Keratinocyte (primary cell): Measurements from ENCODE around the gene OSBPL10. TPM values are rescaled to one million over a fixed set of nuclear protein-coding genes. Genes with fewer than 3 reads are reported as not detected.

ENCODE experiments used
- DNase-seq: peaks from one replicate; pipeline ENCODE4 v3.0.0-alpha.2; 2011; ENCODE audit warnings: low read depth, missing footprints, low spot score
- FAIRE-seq: peaks from 2 replicates; lab custom pipeline; 2011; peaks lifted over from hg19 to GRCh38; lab: Jason Lieb, UNC
- H2AFZ ChIP-seq: 2 replicates; pipeline ENCODE4 v1.6.0; 2012; ENCODE audit warnings: low read length, control low read depth, inconsistent platforms; ENCODE audit not compliant: control insufficient read depth
- H3K27ac ChIP-seq: 2 replicates; pipeline ENCODE4 v1.5.1; 2011; ENCODE audit warnings: low read length; ENCODE audit not compliant: control insufficient read depth, insufficient read depth
- H3K27me3 ChIP-seq: 3 replicates; pipeline ENCODE4 v1.6.0; 2011; ENCODE audit warnings: low read length; ENCODE audit not compliant: control insufficient read depth, insufficient read depth; ENCODE audit errors: extremely low read depth
- H3K36me3 ChIP-seq, 2 experiments: 2 replicates in 1 of 2; 3 replicates in 1 of 2; pipeline ENCODE4 v1.5.1; 2011; ENCODE audit warnings: low read length in 2 of 2, mild to moderate bottlenecking in 1 of 2; ENCODE audit not compliant: control insufficient read depth in 2 of 2, insufficient read depth in 2 of 2; ENCODE audit errors: extremely low read depth in 1 of 2
- H3K4me1 ChIP-seq: 3 replicates; pipeline ENCODE4 v1.5.1; 2011; ENCODE audit warnings: low read length; ENCODE audit not compliant: control insufficient read depth, insufficient read depth; ENCODE audit errors: extremely low read depth
- H3K4me2 ChIP-seq: 3 replicates; pipeline ENCODE4 v1.6.0; 2011; ENCODE audit warnings: low read depth, low read length; ENCODE audit not compliant: control insufficient read depth, insufficient read depth; ENCODE audit errors: extremely low read depth
- H3K4me3 ChIP-seq, 3 experiments: fragments of 200-600 bp in 1 of 3; sonication (generic) in 1 of 3; 2 replicates in 2 of 3; 3 replicates in 1 of 3; pipeline ENCODE4 v1.5.1; 2011 to 2016; ENCODE audit warnings: low read length in 3 of 3, mild to moderate bottlenecking in 3 of 3, control low read depth in 2 of 3, inconsistent platforms in 1 of 3, low read depth in 1 of 3, mixed read lengths in 1 of 3, mixed run types in 1 of 3, moderate library complexity in 1 of 3; ENCODE audit not compliant: control insufficient read depth in 2 of 3, insufficient read depth in 2 of 3; ENCODE audit errors: extremely low read depth in 1 of 3
- H3K79me2 ChIP-seq: 2 replicates; pipeline ENCODE4 v1.6.0; 2012; ENCODE audit warnings: low read length; ENCODE audit not compliant: control insufficient read depth, insufficient read depth
- H3K9ac ChIP-seq: 3 replicates; pipeline ENCODE4 v1.6.0; 2011; ENCODE audit warnings: low read length; ENCODE audit not compliant: control insufficient read depth, insufficient read depth; ENCODE audit errors: extremely low read depth
- H3K9me1 ChIP-seq: 3 replicates; pipeline ENCODE4 v1.6.0; 2011; ENCODE audit warnings: low read length; ENCODE audit not compliant: control insufficient read depth, insufficient read depth; ENCODE audit errors: extremely low read depth
- H3K9me3 ChIP-seq: 2 replicates; pipeline ENCODE4 v1.5.1; 2012; ENCODE audit warnings: low read depth, low read length; ENCODE audit not compliant: control insufficient read depth
- H4K20me1 ChIP-seq: 3 replicates; pipeline ENCODE4 v1.6.0; 2011; ENCODE audit warnings: low read length; ENCODE audit not compliant: control insufficient read depth, insufficient read depth; ENCODE audit errors: extremely low read depth
- EZH2 ChIP-seq: IDR thresholded peaks from one replicate; pipeline ENCODE4 v1.6.1; 2012; ENCODE audit warnings: inconsistent platforms, mild to moderate bottlenecking, low read length, moderate library complexity
- dilution Hi-C: fragments of 300-500 bp; cut with MboI; formaldehyde crosslinking; loops from one replicate; pipeline ENCODE4 v1.7.0; 2020; ENCODE audit warnings: low sequenced_read_pairs; ENCODE audit not compliant: extremely low pct_ligation_motif_present
- polyA plus RNA-seq, 5 experiments: library from polyadenylated mRNA; depleted of rRNA in 3 of 5; stranded (reverse) in 3 of 5; stranded (forward) in 1 of 5; unstranded in 1 of 5; fragments of >200 nt; gene quantifications; 1 replicate in 1 of 5; 2 replicates in 3 of 5; 3 replicates in 1 of 5; pipeline versions ENCODE4 v1.2.1 to v1.2.3, GENCODE V29; 2011 to 2012; ENCODE audit warnings: missing spikeins in 2 of 5, low read depth in 1 of 5, low replicate concordance in 1 of 5
- TF ChIP-seq, protein P1 (sequence below), 3 experiments: IDR thresholded peaks in 1 of 3; conservative IDR thresholded peaks in 1 of 3; optimal IDR thresholded peaks in 1 of 3; 2 replicates in 2 of 3; 3 replicates in 1 of 3; pipeline versions ENCODE3 to v1.5.1; 2011; ENCODE audit warnings: low read length in 3 of 3, mild to moderate bottlenecking in 3 of 3, moderate library complexity in 2 of 3, control low read depth in 1 of 3, inconsistent platforms in 1 of 3; ENCODE audit not compliant: insufficient read depth in 2 of 3; ENCODE audit errors: extremely low read depth in 1 of 3

The OSBPL10 gene
- polyA plus RNA-seq, 1 donor (not counting 4 experiments of a cell fraction or from before 2014, with no cell fraction given): 50.1 TPM

DNA sequence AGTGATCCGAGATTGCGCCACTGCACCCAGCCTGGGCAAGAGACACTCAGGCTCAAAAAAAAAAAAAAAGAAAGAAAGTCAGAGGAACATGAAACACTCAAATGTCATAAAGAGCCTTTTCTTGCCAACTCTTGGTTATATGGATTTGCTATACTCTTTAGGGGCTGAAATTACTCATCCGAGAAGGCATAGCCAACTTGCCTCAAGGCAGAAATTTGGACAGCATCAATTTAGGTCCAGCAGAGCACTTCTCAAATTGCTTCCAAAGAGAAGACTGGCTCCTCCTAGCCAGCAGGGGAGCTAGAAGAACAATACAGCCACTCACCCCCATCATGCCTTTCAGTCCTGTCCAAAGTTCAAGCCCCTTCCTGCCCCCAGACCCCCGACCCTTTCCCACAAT is 43.8 kb downstream of the OSBPL10 start:
- FAIRE-seq (peak; percentile 60), DNase-seq (no peak)
- Histone ChIP-seq H3K27me3 (no peaks in the 10 kb centered on the region), H3K9ac (no peak overlapping the region), H3K9me3 (no peaks in the 10 kb centered on the region), H2AFZ (no peak overlapping the region), H3K4me2 (no peak overlapping the region), H3K27ac (no peak overlapping the region), H3K79me2 (peaks cover 90% of the 10 kb centered on the region), H3K4me3 (no peak overlapping the region), H3K36me3 (no peaks in the 10 kb centered on the region), H3K9me1 (no peaks in the 10 kb centered on the region), H4K20me1 (peaks cover 9% of the 10 kb centered on the region), H3K4me1 (peaks cover 45% of the 10 kb centered on the region)
- TF ChIP-seq EZH2: no peak
- TF ChIP-seq, protein P1, sequence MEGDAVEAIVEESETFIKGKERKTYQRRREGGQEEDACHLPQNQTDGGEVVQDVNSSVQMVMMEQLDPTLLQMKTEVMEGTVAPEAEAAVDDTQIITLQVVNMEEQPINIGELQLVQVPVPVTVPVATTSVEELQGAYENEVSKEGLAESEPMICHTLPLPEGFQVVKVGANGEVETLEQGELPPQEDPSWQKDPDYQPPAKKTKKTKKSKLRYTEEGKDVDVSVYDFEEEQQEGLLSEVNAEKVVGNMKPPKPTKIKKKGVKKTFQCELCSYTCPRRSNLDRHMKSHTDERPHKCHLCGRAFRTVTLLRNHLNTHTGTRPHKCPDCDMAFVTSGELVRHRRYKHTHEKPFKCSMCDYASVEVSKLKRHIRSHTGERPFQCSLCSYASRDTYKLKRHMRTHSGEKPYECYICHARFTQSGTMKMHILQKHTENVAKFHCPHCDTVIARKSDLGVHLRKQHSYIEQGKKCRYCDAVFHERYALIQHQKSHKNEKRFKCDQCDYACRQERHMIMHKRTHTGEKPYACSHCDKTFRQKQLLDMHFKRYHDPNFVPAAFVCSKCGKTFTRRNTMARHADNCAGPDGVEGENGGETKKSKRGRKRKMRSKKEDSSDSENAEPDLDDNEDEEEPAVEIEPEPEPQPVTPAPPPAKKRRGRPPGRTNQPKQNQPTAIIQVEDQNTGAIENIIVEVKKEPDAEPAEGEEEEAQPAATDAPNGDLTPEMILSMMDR (optimal IDR thresholded peaks at IDR 0.05 in 1 of 3, IDR thresholded peaks at IDR 0.05 in 1 of 3, conservative IDR thresholded peaks at IDR 0.05 in 1 of 3; ENCODE audit: extremely low read depth in 1 of 3, insufficient read depth in 2 of 3, low read length in 3 of 3): peak in 2 of 3 experiments; percentile 11 to 12
- dilution Hi-C loops: no loop called here

DNA sequence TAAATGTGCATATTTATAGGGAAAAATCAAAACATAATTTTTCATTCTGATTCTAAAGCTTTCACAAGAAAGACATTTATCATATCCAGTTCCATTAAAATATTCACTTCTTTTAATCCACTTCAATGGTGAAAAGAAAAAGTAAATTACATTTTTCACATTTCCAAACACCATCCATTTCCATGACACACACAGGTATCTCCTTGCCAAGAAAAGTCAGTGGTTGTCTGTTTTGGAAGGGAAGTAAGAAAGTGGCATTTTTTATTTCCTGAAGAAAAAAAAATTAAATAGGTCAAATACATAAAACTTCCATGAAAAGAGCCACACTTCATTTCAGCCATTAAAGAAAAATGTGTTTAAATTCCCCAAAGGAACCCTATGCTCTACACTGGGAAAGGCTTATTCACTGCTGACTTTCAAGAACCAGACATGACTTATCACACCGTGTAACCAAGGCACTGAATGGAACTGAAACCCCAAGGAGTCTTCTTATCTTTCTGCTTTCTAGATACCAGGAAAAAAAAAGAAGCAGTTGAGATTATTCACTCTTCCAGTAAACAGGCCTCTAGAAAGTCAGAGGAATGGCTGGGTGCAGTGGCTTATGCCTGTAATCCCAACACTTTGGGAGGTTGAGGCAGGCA is 44.5 kb downstream of the OSBPL10 start:
- Histone ChIP-seq H3K9me3 (no peaks in the 10 kb centered on the region), H3K79me2 (peaks cover 92% of the 10 kb centered on the region), H4K20me1 (peaks cover 9% of the 10 kb centered on the region), H3K27ac (no peak overlapping the region), H3K27me3 (no peaks in the 10 kb centered on the region), H2AFZ (no peak overlapping the region), H3K4me2 (no peak overlapping the region), H3K4me1 (peaks cover 40% of the 10 kb centered on the region), H3K36me3 (no peaks in the 10 kb centered on the region), H3K9me1 (no peaks in the 10 kb centered on the region), H3K4me3 (no peak overlapping the region), H3K9ac (no peak overlapping the region)
- FAIRE-seq (no peak), DNase-seq (no peak)
- TF ChIP-seq, protein P1 (optimal IDR thresholded peaks at IDR 0.05 in 1 of 3, IDR thresholded peaks at IDR 0.05 in 1 of 3, conservative IDR thresholded peaks at IDR 0.05 in 1 of 3; ENCODE audit: extremely low read depth in 1 of 3, insufficient read depth in 2 of 3, low read length in 3 of 3): no peak
- no peak for TF ChIP-seq EZH2
- dilution Hi-C loops: no loop called here
